GM15510 (cell line): ENCODE data around the gene NTRK3.

Experiments
- POLR2A ChIP-seq: IDR thresholded peaks from 3 replicates; pipeline ENCODE4 v1.6.1; 2011; ENCODE audit warnings: borderline replicate concordance; ENCODE audit not compliant: insufficient read length; ENCODE audit errors: extremely low read depth

The NTRK3 gene

DNA sequence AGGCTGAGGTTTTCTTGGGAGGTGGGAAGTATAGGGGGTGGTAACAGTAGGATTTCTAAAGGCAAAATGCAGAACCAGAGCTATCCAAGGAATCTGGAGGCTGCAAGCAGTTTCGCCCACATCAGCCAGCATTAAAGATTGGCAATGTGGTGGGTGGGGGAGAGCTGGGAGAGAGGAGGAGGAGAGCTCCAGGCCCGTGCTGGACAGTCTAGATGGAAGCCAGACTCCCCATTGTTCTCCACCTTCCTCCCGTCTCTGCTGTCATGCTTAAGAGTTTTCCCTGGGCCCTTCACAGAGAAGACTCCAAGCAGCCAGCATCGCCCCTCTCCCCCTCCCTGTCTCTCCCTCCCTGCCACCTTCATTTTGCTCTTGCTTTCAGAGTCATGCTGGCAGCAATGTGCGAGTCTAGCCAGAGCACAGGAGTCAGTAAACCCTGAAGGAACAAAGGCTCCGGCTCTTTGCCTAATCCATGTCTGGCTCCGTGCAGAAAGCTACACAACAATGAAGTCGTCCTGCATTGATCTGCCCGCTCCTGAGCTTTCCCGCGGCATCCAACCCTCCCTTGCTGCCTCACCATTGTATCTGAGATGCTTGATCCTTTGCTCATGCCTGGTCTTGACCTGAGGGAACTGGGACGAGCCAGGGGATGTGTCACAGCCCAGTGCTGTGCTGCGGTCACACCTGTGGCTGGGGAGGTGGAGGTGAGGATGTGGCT, 282.9 kb downstream of the NTRK3 start:
- no peak for TF ChIP-seq POLR2A

- no peak for TF ChIP-seq POLR2A
Observed at GRCh38 chr15:87971076-87971475, 285.5 kb downstream of the NTRK3 start.

GRCh38 chr15:87967951-87968350, 288.6 kb downstream of the NTRK3 start:
- no peak for TF ChIP-seq POLR2A

GRCh38 chr15:87965304-87965703, 291.2 kb downstream of the NTRK3 start:
- no peak for TF ChIP-seq POLR2A

DNA sequence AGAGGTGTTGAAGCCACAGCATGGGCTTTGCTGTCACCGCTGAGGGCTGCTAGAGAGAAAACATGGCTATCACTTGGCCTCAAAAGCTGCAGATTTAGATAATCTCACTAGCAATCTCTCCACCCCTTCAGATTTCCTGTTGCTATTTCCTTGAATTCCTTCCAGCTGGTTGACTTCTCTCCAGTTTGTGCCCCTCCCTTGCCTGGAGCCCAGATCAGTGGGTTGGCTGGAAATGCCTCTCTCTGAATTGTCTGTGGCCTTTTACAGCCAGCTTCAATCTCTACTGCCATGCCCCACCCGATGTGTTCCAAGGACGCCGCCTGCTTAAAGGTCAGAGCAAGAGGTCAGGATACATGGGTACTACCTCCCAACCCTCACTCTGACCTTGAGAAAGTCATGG, 294.1 kb downstream of the NTRK3 start:
- TF ChIP-seq POLR2A, result no peak

GRCh38 chr15:87961851-87962420, 294.6 kb downstream of the NTRK3 start:
- no peak for TF ChIP-seq POLR2A

DNA sequence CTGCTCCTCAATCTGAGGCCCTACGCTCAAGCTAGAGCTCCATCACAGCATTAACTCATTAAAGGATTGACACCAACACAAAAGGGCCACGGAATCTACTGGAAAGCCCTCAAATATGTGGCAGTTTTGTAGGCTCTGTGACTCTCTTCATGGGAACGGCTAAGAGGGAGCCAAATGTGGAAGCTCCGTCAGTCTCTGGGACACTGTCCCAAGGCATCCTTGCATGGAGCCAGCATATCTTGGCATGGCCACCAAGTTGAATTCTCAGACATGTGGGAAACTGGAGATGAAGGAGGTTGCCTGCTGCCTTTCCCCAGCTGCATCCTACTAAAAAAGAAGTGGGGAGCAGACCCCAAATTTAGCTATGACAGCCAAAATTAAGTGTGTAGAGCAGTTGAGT, 296.9 kb downstream of the NTRK3 start:
- no peak for TF ChIP-seq POLR2A

DNA sequence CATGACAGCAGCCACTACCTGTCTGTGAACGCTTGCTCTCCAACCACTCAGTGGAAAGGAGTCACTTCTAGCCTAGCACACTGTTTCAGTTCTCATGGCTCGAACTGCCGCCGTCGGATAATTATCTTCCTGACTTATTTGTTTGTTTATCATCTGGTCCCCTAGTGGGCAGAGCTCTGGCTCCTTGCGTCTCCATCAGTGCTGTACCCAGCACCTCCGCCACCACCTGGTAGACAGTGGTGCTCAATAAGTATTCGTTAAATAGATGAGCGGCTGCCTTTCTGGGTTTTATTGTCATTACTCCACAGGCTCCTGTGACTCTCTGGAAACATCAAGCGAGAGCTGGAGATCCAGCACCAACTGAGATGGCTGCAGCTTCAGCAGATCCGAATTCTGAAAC, 297.5 kb downstream of the NTRK3 start:
- no peak for TF ChIP-seq POLR2A

- no peak for TF ChIP-seq POLR2A
Observed at GRCh38 chr15:87955284-87955909, 301.1 kb downstream of the NTRK3 start.

- no peak for TF ChIP-seq POLR2A
Observed at GRCh38 chr15:87954793-87955192, 301.7 kb downstream of the NTRK3 start.

DNA sequence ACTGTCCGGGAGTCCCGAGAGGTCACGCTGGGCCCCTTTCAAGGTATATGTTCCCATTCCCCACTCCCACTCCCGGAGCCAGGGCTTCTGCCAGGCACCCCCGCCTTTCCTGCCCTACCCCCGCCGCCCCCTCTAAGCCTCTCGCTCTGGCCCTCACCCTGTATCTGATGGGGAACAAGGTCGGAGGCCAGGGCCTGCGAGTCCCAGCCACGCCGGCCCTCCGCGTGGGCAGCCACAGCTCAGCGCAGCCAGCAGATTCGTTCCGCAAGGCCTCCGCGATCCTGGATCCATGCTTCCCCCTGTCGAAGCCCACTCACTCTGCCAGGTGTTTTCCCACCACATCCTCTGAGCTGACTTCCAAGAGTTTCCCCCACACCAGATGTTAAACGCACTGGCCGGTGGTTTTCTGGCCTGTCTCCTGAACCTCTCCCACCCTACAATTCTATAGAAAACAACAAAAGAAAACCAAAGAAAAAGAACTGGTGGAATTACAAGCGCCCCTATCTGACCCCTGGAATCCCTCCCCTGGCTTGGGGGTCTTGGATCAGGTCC, 303.7 kb downstream of the NTRK3 start:
- no peak for TF ChIP-seq POLR2A

- TF ChIP-seq POLR2A, result no peak
Observed at GRCh38 chr15:87949575-87950223, 306.8 kb downstream of the NTRK3 start.

GRCh38 chr15:87949151-87949574, 307.4 kb downstream of the NTRK3 start:
- TF ChIP-seq POLR2A, result no peak

- TF ChIP-seq POLR2A, result no peak
Observed at GRCh38 chr15:87947560-87947959, 309.0 kb downstream of the NTRK3 start.

GRCh38 chr15:87945246-87945645, 311.3 kb downstream of the NTRK3 start:
- no peak for TF ChIP-seq POLR2A
